ENCODE results near the gene DRAM2. TPM values are rescaled to one million over a fixed set of nuclear protein-coding genes. Genes with fewer than 3 reads are reported as not detected.

Gene DRAM2
- total RNA-seq = 15.0 TPM

- DNase-seq (ENCODE audit: low spot score) = peak; percentile 97
- ATAC-seq = peak; percentile 89
Observed at GRCh38 chr1:111139956-111140679, at the start of gene DRAM2, which contains the start of gene CEPT1. TSS of gene DRAM2 (minus strand) at chr1:111140093. CDS start at chr1:111131554, 8,539 bp downstream. TSS of gene CEPT1 (plus strand) at chr1:111140223. CDS start at chr1:111147715, 7,492 bp downstream.

- ATAC-seq = no peak
- no peak for DNase-seq (ENCODE audit: low spot score)
Observed at GRCh38 chr1:111184663-111185062, 44.8 kb upstream of the DRAM2 start.

GRCh38 chr1:111183308-111184069 is 43.6 kb upstream of the DRAM2 start:
- DNase-seq (ENCODE audit: low spot score) (no peak), ATAC-seq (no peak)

GRCh38 chr1:111182052-111182451 is 42.2 kb upstream of the DRAM2 start:
- no peak for DNase-seq (ENCODE audit: low spot score)
- no peak for ATAC-seq

- ATAC-seq = no peak
- no peak for DNase-seq (ENCODE audit: low spot score)
Observed at GRCh38 chr1:111179968-111180533, 40.2 kb upstream of the DRAM2 start.

GRCh38 chr1:111176678-111177077 is 36.8 kb upstream of the DRAM2 start:
- no peak for DNase-seq (ENCODE audit: low spot score)
- ATAC-seq = no peak

- no peak for DNase-seq (ENCODE audit: low spot score)
- ATAC-seq = peak; percentile 58
Observed at GRCh38 chr1:111175349-111175748, 35.5 kb upstream of the DRAM2 start.

GRCh38 chr1:111174070-111174469 is 34.2 kb upstream of the DRAM2 start:
- ATAC-seq (no peak), DNase-seq (ENCODE audit: low spot score) (no peak)

GRCh38 chr1:111172463-111172862 is 32.6 kb upstream of the DRAM2 start:
- DNase-seq (ENCODE audit: low spot score) (no peak), ATAC-seq (no peak)

GRCh38 chr1:111164151-111164550 is 24.3 kb upstream of the DRAM2 start:
- DNase-seq (ENCODE audit: low spot score) (no peak), ATAC-seq (no peak)

- no peak for DNase-seq (ENCODE audit: low spot score)
- ATAC-seq = no peak
Observed at GRCh38 chr1:111163363-111163762, 23.5 kb upstream of the DRAM2 start.

- ATAC-seq (no peak), DNase-seq (ENCODE audit: low spot score) (no peak)
Observed at GRCh38 chr1:111162488-111162880, 22.6 kb upstream of the DRAM2 start.

- DNase-seq (ENCODE audit: low spot score) = no peak
- peak; percentile 31 for ATAC-seq
Observed at GRCh38 chr1:111161843-111162487, 22.1 kb upstream of the DRAM2 start.

GRCh38 chr1:111157431-111157830 is 17.5 kb upstream of the DRAM2 start:
- no peak for ATAC-seq
- no peak for DNase-seq (ENCODE audit: low spot score)

- no peak for ATAC-seq
Observed at GRCh38 chr1:111154021-111154999, 14.4 kb upstream of the DRAM2 start.

GRCh38 chr1:111151838-111152237 is 11.9 kb upstream of the DRAM2 start:
- ATAC-seq (no peak), DNase-seq (ENCODE audit: low spot score) (no peak)

More at GRCh38 chr1:111154021-111154999, 14.4 kb upstream of the DRAM2 start:
- no peak for DNase-seq (ENCODE audit: low spot score)

- no peak for DNase-seq (ENCODE audit: low spot score)
- no peak for ATAC-seq
Observed at GRCh38 chr1:111148376-111148881, 8.5 kb upstream of the DRAM2 start.

GRCh38 chr1:111147948-111148347 is 8.1 kb upstream of the DRAM2 start:
- no peak for ATAC-seq
- DNase-seq (ENCODE audit: low spot score) = no peak

- no peak for ATAC-seq
Observed at GRCh38 chr1:111145963-111146768, 6.3 kb upstream of the DRAM2 start.

More at GRCh38 chr1:111145963-111146768, 6.3 kb upstream of the DRAM2 start:
- no peak for DNase-seq (ENCODE audit: low spot score)

All from left lobe of liver (tissue), 2 donors.